Measurements from ENCODE around the gene TCF25. TPM values are rescaled to one million over a fixed set of nuclear protein-coding genes. Genes with fewer than 3 reads are reported as not detected.

Gene TCF25
- total RNA-seq, 1 donor from 2014 or later: 149 TPM

DNA sequence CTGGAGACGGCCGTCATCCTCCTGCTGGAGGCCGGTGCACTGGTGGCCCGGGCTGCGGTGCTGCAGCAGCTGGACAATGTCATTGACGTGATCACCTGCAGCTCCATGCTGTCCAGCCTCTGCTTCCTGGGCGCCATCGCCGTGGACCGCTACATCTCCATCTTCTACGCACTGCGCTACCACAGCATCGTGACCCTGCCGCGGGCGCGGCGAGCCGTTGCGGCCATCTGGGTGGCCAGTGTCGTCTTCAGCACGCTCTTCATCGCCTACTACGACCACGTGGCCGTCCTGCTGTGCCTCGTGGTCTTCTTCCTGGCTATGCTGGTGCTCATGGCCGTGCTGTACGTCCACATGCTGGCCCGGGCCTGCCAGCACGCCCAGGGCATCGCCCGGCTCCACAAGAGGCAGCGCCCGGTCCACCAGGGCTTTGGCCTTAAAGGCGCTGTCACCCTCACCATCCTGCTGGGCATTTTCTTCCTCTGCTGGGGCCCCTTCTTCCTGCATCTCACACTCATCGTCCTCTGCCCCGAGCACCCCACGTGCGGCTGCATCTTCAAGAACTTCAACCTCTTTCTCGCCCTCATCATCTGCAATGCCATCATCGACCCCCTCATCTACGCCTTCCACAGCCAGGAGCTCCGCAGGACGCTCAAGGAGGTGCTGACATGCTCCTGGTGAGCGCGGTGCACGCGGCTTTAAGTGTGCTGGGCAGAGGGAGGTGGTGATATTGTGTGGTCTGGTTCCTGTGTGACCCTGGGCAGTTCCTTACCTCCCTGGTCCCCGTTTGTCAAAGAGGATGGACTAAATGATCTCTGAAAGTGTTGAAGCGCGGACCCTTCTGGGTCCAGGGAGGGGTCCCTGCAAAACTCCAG lies 46.4 kb downstream of the TCF25 start:
- no peak overlapping the region for H3K4me3 ChIP-seq (ENCODE audit: low read depth, low read length)
- no peak for DNase-seq (ENCODE audit: low read depth)
- no peaks in the 10 kb centered on the region for H3K36me3 ChIP-seq (ENCODE audit: control insufficient read depth, insufficient read depth, low read length)
- TF ChIP-seq, protein P1, sequence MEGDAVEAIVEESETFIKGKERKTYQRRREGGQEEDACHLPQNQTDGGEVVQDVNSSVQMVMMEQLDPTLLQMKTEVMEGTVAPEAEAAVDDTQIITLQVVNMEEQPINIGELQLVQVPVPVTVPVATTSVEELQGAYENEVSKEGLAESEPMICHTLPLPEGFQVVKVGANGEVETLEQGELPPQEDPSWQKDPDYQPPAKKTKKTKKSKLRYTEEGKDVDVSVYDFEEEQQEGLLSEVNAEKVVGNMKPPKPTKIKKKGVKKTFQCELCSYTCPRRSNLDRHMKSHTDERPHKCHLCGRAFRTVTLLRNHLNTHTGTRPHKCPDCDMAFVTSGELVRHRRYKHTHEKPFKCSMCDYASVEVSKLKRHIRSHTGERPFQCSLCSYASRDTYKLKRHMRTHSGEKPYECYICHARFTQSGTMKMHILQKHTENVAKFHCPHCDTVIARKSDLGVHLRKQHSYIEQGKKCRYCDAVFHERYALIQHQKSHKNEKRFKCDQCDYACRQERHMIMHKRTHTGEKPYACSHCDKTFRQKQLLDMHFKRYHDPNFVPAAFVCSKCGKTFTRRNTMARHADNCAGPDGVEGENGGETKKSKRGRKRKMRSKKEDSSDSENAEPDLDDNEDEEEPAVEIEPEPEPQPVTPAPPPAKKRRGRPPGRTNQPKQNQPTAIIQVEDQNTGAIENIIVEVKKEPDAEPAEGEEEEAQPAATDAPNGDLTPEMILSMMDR (IDR thresholded peaks at IDR 0.05; ENCODE audit: insufficient read depth, low read length, poor library complexity, severe bottlenecking): no peak
- H3K27me3 ChIP-seq (ENCODE audit: control insufficient read depth, insufficient read depth, low read length): no peaks in the 10 kb centered on the region

DNA sequence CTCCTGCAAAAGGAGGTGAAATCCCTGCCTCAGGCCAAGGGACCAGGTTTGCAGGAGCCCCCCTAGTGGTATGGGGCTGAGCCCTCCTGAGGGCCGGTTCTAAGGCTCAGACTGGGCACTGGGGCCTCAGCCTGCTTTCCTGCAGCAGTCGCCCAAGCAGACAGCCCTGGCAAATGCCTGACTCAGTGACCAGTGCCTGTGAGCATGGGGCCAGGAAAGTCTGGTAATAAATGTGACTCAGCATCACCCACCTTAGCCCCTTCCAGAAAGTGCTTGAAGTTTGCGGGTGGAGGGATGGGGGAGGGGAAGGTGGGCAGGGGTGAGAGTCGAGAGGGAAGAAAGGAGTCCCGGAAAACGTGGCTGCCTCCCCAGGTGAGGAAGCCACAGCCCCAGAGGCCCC lies 47.3 kb downstream of the TCF25 start:
- TF ChIP-seq, protein P1 (IDR thresholded peaks at IDR 0.05; ENCODE audit: insufficient read depth, low read length, poor library complexity, severe bottlenecking): no peak
- no peak for DNase-seq (ENCODE audit: low read depth)
- no peaks in the 10 kb centered on the region for H3K36me3 ChIP-seq (ENCODE audit: control insufficient read depth, insufficient read depth, low read length)
- no peak overlapping the region for H3K4me3 ChIP-seq (ENCODE audit: low read depth, low read length)
- no peaks in the 10 kb centered on the region for H3K27me3 ChIP-seq (ENCODE audit: control insufficient read depth, insufficient read depth, low read length)

DNA sequence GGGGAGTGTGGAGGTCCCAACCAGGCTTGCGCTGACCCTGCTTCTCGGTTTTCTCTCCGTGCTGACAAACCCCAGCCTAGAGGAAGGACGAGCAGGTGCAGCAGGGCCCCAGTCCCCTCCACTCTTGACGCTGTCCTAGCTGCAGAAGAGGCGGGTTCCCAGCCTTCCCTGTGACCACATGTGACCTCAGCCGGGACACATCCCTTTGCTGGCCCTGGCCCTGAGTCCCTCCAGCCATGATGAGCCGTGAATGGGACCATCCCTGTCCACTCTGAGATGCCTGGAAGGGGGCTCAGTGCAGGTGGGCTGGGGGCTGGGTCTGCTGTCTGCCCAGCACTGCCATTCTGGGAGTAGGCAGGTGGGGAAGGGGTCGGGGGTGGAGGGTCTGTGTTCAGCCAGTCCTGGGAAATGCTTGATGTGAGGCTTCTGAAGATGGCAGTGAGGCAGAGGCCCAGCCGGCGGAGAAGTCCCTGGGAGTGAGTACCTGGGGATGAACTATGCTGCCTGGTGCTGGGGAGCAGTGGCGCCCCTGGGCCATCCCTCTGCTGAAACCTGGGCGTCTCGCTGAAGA lies 47.8 kb downstream of the TCF25 start:
- H3K4me3 ChIP-seq (ENCODE audit: low read depth, low read length): no peak overlapping the region
- no peak for DNase-seq (ENCODE audit: low read depth)
- TF ChIP-seq, protein P1 (IDR thresholded peaks at IDR 0.05; ENCODE audit: insufficient read depth, low read length, poor library complexity, severe bottlenecking): no peak
- no peaks in the 10 kb centered on the region for H3K27me3 ChIP-seq (ENCODE audit: control insufficient read depth, insufficient read depth, low read length)
- no peaks in the 10 kb centered on the region for H3K36me3 ChIP-seq (ENCODE audit: control insufficient read depth, insufficient read depth, low read length)

DNA sequence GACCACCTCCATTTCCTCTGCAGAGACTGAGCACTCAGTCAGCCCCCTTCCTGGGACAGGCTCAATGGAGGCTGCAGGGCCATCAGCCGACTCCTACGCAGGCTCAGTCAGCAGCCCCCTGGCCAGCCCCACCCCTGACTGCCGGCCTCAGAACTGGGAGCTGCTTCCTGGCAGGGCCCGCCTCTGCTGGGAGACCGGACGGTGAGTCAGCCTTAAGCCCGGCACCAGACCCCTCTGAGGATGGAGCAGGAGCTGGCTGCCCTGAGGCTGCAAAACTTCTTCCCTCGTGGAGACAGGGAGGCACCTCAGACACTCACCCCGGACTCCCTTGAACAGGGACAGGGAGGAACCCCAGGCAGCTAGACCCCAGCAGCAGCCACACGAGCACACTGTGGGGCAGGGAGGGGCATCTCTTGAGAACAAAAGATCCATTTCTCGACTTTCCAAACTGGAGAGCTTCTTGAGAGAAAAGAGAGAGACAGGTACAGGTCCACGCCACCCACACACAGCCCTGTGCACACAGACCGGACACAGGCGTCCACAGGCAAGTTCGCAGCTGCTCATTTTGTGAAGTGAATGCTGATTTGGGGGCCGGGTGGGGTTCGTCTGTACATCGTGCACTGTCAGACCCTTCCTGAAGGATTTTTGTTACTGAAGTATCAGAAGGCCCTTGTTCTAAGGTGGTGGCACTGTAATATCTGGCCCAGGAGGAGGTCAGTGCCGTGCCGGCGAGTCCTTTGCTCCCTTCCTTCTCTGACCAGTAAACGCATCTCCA lies 48.5 kb downstream of the TCF25 start:
- DNase-seq (ENCODE audit: low read depth): peak; percentile 86
- no peaks in the 10 kb centered on the region for H3K27me3 ChIP-seq (ENCODE audit: control insufficient read depth, insufficient read depth, low read length)
- TF ChIP-seq, protein P1 (IDR thresholded peaks at IDR 0.05; ENCODE audit: insufficient read depth, low read length, poor library complexity, severe bottlenecking): no peak
- H3K4me3 ChIP-seq (ENCODE audit: low read depth, low read length): peak overlapping the region; percentile 61
- no peaks in the 10 kb centered on the region for H3K36me3 ChIP-seq (ENCODE audit: control insufficient read depth, insufficient read depth, low read length)

DNA sequence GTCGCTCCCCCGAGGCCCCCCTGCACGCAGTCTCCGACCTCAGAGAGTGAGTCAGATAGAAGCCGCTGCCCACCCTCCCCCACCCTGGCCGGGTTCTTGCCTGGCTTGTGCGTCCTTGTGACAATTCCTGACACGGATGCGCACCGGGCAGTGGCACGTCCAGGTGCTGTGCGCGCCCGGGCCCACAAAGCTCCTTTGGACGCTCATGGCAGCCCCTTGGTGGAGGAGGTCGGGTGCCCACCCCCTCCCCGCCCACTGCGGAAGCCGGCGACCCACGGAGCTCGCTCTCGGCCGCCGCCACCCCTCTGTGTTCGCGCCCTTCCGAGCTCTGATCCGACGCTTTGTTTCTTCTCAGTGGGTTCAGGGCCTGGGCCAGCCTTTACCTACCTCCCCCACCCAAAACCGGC lies 49.1 kb downstream of the TCF25 start:
- peak; percentile 76 for DNase-seq (ENCODE audit: low read depth)
- Histone ChIP-seq H3K36me3 (ENCODE audit: control insufficient read depth, insufficient read depth, low read length) (no peaks in the 10 kb centered on the region), H3K27me3 (ENCODE audit: control insufficient read depth, insufficient read depth, low read length) (no peaks in the 10 kb centered on the region), H3K4me3 (ENCODE audit: low read depth, low read length) (peak overlapping the region; percentile 61)
- TF ChIP-seq, protein P1 (IDR thresholded peaks at IDR 0.05; ENCODE audit: insufficient read depth, low read length, poor library complexity, severe bottlenecking): no peak
